ENCODE results near the gene PDRG1.

PDRG1 gene

DNA sequence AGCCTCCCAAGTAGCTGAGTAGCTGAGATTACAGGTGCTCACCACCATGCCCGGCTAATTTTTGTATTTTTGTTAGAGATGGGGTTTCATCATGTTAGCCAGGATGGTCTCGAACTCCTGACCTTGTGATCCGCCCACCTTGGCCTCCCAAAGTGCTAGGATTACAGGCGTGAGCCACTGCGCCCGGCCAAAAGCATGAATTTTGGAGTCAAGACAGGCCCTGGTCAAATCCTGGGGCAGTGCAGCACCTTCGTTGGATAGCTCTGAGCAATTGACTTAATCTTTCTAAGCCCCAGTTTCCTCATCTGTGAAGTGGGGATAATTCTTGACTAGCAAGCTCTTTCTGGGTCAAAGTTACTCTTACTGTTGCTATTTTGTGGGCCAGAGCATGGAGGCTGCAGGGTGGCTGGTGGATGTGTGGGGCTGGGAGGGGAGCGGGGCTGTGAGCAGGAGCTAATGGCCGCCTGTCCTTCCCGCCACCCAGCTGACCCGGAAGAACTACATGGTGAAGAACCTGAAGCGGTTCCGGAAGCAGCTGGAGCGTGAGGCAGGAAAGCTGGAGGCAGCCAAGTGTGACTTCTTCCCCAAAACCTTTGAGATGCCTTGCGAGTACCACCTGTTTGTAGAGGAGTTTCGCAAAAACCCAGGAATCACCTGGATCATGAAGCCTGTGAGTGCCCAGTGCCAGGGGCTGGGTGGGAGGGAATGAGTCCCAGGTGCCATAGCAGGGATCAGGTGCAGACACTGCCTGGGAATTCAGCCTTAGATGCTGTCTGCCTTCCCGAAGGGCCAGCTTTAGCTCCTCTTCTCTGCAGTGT, 42.4 kb downstream of the PDRG1 start:
- DNase-seq (ENCODE audit: extremely low spot score, insufficient read length, low read depth): no peak
- no peak for FAIRE-seq

DNA sequence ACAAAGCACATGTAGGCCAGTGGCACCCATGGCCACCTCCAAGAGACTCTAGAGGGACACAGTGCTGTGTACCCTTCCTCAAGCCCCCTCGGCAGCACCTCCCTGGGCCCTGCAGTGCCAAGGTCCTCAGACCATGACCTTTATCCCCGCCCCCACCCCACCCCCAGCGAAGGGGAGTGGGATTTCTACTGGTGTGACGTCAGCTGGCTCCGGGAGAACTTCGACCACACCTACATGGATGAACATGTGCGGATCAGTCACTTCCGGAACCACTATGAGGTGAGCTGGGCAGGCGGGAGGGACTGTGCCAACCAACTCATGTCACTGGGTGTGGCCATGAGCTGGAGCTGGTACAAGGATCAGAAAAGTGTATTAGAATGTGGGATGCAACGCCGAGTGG, 43.4 kb downstream of the PDRG1 start:
- FAIRE-seq (no peak), DNase-seq (ENCODE audit: extremely low spot score, insufficient read length, low read depth) (no peak)

DNA sequence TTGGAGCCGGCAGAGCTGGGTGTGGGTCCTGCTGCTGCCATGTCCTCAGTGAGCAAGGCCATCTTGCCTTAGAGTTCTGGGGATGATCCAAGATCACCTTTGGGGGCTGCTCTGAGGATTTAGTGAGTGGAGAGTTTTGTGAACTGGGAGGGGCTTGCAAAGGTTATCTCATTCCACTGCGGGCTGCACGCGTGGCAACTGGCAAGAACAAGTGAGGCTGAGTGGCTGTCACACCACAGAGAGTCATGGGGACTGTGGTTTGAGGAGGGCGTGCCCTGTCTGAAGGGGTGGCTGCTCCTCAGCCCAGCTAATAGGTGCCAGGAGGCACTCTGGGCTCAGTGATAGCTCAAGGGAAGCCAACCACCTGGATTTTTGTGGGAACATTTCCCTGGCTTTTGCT, 43.8 kb downstream of the PDRG1 start:
- no peak for FAIRE-seq

DNA sequence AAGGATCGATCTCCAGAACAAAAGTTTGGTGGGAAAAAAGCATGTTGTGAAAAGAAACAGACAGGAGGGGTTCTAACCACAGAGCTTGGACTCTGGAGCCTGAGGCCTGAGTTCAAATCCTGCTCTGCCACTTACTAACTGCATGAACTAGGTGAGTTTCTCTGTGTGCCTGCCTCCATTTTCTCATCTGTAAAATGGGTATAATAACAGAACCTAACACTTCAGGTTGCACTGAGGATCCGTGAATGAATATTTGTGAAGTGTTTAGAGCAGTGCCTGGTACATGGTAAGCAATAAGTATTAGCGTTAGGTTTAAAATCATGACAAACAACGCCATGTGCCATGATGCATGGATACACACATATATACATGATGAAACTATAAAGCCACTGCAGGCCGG, 44.8 kb downstream of the PDRG1 start:
- no peak for DNase-seq (ENCODE audit: extremely low spot score, insufficient read length, low read depth)
- no peak for FAIRE-seq

More for the DNA sequence above, 43.8 kb downstream of the PDRG1 start:
- DNase-seq (ENCODE audit: extremely low spot score, insufficient read length, low read depth): no peak

DNA sequence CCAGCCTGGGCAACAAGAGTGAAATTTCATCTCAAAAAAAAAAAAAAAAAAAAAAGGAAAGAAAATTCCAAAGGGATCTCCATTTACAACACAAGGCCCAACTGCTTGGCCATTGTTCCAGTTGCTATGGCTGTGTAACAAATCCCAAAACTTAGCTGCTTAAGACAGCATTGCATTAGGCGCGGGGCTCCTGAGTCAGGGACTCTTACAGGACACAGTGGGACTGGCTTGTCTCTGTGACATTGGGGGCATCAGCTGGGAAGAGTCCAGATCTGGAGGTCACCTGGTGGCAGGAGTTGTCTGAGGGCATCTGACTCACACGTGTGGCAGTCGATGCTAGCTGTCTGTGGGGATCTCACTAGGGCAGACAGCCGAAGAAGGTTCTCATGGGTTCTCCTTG, 45.8 kb downstream of the PDRG1 start:
- FAIRE-seq: no peak
- DNase-seq (ENCODE audit: extremely low spot score, insufficient read length, low read depth): no peak

DNA sequence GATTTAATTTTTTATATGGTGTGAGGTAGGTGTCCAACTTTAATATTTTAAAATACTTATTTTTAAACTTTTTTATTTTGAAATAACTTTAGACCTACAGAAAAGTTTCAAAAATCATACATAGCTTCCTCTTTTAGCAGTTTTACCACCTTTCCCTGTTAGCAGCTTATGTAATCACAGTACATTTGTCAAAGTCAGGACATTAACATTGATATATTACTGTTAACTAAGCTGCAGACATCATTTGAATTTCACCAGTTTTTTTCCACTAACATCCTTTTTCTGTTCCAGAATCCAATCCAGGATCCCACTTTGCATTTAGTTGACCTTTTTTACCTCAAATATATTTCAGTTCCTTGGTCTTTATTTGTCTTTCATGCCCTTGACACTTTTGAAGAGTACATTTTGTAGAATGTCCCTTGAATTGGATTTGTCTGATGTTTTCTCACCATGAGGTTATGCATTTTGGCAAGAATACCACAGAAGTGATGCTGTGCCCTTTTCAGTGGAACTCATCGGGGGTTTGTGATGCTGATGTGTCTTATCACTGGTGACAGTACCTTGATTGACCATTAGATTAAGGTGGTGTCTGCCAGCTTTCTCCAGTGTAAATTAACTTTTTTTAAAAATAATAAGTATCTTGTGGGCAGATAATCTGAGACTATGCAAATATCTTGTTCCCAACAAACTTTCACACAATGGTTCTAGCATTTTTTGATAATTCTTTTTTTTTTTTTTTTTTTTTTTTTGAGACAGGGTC, 48.0 kb downstream of the PDRG1 start:
- FAIRE-seq (no peak), DNase-seq (ENCODE audit: extremely low spot score, insufficient read length, low read depth) (no peak)

DNA sequence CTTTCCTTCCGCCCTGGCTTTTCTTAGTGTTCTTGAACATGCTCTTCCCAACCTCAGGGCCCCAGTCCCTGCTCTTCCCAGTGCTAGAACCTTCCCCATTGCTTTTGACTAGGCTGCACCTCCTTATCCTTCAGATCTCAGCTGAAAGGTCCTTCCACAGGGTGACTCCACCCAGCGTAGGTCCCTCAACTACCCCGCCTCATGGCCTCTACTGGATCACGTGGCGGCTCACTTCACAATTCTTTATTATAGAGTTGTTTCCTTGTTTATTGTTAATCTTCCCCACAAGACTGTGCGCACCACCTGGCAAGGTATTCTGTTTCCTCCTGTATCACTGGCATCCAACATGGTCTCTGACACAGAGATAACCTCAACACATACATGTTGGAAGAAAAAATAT, 50.2 kb downstream of the PDRG1 start:
- DNase-seq (ENCODE audit: extremely low spot score, insufficient read length, low read depth): no peak
- no peak for FAIRE-seq

DNA sequence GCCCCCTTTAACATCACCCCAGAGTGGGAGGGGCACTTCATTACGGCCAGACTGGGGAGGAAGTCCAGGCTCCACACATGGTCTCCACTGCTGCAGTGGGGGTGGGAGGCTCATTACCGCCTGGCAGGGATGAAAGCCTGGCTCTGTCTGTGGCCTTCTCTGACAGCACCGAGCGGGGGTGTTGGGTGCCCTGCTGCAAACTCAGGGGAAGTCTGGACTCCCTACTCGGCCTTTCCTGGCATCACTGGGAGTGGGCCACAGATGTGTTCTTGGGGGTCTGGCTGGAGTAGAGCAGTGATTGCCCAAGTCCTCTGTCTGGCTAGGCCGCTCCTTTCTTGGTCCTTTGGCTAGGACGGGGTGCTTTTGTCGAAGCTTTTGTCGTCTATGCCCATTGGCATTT, 54.3 kb downstream of the PDRG1 start:
- FAIRE-seq: no peak

DNA sequence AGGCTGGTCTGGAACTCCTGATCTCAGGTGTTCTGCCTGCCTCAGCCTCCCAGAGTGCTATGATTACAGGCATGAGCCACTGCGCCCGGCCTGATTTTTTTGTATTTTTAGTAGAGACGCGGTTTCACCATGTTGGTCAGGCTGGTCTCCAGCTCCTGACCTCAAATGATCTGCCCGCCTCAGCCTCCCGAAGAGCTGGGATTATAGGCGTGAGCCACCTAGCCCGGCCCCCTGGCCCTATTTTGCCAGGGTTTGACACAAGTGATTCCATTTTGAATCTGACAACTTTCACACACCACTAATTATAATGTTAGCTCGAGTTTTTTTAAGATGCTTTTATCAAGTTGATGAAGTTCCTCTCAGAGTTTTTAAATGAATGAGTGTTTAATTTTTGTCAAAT, 55.8 kb downstream of the PDRG1 start:
- DNase-seq (ENCODE audit: extremely low spot score, insufficient read length, low read depth) (no peak), FAIRE-seq (no peak)

More for the DNA sequence above, 54.3 kb downstream of the PDRG1 start:
- DNase-seq (ENCODE audit: extremely low spot score, insufficient read length, low read depth): no peak

DNA sequence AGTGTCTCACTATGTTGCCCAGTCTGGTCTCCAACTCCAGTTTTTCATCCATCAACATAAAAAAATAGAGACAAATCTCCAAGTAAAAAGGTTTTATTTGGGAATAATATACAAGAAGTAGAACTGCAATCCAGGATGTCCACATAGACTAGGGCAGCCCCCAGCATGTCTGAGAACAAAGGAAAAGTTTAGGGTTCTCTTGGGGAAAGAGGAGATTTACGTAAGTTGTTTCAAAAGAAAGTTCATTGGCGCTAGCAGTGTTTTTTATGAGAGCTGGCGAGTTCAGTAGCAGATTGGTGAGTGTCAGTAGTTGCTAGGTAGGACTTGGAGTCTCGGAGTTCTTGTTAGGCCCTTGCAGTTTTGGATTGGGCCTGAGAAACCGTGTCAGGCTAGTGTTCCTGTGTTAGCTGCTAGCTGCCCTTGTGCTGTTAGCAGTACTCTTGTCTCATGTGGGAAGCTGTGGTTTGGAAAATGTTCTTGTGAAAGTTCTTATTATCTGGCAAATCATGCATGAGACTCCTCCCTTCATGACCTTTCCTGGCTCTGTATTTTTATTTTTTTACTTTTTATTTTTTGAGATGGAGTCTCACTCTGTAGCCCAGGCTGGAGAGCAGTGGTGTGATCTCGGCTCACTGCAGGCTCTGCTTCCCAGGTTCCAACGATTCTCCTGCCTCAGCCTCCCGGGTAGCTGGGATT, 56.7 kb downstream of the PDRG1 start:
- peak; percentile 68 for DNase-seq (ENCODE audit: extremely low spot score, insufficient read length, low read depth)
- FAIRE-seq: peak; percentile 95

All from GM18507 (cell line).